Eye (tissue), 1 donor: ENCODE measurements around the gene PERM1.
A peak's percentile ranks its signal among the peaks of the same experiment; 100 is the strongest.
"Not testable (repeated sequence)": the region's sequence is repeated elsewhere in the genome, so short reads cannot be mapped to it uniquely, and the experiment has no call there.

Experiments used
- DNase-seq: peaks from one replicate; pipeline ENCODE4 v3.0.0-alpha.2; 2015

Gene PERM1

DNA sequence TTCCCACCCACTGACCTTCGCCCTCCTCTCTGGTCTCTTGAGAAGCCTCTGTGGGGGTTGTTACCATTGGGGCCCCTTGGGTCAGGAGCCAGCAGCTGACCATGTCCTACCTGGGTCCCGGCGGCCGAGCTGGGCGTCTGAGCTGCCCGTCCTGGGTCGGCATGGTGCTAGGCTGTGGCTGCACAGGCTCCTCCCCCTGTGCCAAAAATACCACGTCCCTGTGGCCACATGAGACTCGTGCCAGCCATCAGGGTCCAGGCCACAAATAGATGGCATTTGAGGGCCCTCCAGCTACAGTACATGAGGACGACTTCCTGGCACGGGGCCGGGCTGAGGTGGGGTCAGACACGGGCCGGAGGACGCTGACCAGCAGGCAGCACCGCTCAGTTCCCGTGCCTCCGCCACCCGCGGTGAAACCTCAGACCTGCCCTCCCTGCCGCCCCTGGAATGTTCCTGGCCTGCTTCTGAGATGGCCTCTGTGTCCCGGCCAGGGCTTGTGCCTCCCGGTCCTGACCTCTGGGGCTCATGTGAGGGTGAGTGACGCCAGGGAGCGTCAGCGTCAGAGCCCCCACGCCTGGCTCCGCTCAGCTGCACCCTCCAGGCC, at the start of gene PERM1:
TSS of gene PERM1 (minus strand) at position 139 of the 604 bp plus-strand sequence. CDS start 1,064 bp downstream, outside the sequence.
- DNase-seq: no peak

GRCh38 chr1:1030867-1031658, 49.2 kb upstream of the PERM1 start:
- peak; percentile 43 for DNase-seq

GRCh38 chr1:1027791-1028190, 45.9 kb upstream of the PERM1 start:
- DNase-seq: no peak

DNA sequence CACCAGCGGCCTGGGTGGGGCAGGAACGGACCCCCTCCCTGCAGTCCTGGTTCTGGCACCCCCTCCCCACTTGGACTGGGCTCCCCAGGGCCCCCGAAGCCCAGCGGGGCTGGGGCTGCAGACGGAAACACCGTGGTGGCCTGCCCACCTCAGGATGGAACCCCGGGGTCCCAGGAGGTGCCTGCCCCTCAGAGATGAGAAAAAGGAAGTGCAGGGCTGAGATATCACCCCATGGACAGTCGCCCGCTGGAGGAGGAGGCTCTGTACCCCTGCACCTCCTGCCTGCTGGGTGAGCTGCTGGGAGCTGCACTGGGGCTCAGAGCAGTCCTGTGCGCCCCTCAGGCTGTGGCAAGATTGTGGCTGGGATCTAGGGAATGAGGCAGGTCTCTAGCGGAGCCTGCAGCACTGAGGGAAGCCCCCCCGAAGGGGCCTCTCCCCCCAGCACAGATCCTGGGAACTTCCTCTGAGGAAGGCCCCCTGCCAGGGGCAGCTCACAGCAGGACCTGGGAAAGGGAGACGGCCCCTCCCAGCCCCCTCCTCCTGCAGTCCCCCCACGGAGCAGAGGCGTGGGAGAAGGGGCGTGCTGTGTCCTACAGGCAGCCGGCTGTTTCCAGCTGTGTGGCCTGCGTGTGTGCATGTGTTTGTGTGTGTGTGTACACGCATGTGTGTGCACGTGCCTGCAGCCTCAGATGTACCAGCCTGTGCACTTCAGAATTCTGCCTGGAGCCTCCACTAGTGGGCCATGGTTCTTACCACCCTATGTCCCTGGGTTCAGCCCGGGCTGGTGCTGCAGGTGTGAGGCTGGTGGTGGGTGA, 44.9 kb upstream of the PERM1 start:
- DNase-seq: no peak

DNA sequence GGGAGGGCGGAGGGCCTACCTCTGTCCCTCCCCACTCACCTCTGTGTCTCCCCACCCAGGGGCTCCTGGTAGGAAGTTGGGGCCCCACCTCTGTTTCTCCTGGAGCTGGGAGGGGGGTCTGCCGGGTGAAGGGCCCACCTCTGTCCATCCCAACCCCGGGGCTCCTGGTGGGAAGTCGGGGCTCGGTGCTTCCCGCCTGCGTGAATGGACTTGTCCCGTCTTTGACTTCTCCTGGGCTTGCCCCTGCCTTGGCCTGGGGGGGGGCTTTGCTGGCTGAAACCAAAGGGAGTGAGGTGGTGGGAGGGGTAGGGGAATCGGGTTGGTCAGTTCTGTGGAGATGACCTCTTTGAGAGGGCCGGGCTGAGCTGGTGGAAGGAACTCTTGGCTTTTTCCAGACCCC, 43.8 kb upstream of the PERM1 start:
- DNase-seq: no peak

GRCh38 chr1:1024771-1025699, 43.1 kb upstream of the PERM1 start:
- no peak for DNase-seq

DNA sequence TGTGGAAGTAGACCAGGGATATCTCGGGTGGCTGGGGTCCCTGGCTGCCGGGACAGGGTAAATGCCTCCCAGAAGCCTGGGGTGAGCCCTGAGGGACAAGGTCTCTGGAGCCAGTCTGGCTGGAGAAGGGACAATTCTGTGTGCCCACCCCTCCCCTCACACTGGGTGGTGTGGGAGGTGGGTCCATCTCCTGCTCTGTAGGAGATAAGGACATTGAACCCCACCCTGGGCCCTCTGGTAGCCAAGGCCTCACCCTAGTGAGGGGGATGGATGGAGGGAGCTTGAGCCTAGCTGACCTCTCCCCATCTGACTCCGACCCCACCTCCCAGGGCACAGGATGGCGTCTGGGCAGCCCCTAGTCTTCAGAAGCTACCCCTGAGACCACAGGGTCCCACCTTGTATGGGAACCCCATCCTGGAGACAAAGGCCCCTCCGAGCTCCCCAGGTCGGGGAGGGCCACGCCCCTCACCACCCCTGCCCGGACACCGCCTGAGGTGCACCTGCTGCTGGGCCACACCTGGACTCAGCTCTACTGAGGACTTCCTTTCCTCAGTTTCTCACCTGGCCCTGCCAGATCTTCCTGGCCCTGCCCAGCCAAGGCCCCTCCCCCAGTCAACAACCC, 42.4 kb upstream of the PERM1 start:
- DNase-seq: no peak

GRCh38 chr1:1023700-1024099, 41.8 kb upstream of the PERM1 start:
- DNase-seq: no peak

DNA sequence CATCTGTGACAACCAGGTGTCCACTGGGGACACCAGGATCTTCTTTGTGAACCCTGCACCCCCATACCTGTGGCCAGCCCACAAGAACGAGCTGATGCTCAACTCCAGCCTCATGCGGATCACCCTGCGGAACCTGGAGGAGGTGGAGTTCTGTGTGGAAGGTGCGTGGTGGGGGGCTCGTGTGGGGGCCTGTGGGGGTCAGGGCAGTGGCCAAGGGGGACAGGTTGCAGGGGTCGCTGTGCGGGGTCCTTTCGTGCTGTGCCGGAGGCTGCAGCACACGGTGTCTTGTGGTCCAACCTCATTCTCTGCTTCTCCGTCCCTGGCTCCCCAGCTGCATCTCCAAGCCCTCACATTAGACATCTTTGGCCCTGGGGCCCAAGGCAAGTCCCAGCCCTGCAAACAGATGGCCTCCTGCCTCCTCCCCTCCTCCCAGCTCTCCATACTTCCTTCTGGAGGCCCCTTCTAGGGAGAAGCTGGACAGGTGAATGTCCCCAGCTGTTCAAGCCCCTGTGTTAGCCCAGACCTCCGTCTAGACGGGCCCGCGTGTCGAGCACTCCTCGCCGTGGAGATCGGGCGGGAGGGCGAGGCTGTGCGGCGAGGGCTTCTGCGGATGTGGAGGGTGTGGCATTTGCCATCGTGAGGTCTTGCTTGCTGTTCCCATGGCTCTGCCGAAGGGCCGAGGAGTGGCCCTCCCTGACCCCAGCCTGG, 40.6 kb upstream of the PERM1 start:
- no peak for DNase-seq

- DNase-seq: no peak
Measured at GRCh38 chr1:1021920-1022259, 40.0 kb upstream of the PERM1 start.

DNA sequence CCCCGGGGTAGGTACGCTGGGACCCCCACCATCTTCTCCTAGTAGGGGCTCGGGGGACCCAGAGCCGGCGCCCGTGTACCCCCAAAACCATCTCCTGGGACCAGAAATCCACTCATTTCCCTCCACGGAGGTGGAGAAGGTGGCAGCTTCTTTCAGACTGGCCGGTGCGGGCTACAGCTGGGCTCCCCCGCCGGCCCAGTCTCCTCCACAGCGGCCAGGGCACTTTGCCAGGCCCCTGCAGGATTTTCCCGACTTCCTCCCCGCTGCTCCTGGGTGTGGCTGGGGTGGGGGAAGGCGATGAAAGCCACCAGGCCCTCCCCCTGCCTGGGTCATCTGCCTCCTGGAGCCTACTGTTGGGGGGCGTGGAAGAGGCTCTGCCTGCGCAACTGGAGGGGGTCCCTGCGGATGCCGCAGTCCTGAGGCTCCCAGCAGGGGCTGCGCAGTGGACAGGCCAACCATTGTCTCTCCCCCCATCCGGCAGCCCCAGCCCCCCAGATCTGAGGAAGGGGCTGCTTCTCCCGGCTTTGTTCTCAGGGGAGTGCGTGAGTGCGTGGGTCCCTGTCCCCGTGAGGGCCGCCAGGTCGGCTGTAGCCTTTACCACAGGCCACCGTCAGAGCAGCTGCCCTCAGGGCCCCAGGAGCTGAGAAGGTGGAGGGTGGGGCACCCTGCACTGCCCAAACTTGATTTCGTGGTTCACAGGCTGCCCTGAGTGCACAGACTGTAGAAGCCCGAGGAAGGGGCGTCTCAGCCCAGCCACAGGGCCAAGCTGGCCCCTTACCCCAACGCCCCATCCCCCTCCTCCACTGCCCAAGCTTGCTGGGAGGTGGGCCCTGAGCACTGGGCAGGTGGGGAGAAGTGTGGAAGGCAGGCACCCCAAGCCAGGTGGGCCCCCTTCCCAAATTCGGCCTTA, 39.4 kb upstream of the PERM1 start:
- peak; percentile 62 for DNase-seq

DNA sequence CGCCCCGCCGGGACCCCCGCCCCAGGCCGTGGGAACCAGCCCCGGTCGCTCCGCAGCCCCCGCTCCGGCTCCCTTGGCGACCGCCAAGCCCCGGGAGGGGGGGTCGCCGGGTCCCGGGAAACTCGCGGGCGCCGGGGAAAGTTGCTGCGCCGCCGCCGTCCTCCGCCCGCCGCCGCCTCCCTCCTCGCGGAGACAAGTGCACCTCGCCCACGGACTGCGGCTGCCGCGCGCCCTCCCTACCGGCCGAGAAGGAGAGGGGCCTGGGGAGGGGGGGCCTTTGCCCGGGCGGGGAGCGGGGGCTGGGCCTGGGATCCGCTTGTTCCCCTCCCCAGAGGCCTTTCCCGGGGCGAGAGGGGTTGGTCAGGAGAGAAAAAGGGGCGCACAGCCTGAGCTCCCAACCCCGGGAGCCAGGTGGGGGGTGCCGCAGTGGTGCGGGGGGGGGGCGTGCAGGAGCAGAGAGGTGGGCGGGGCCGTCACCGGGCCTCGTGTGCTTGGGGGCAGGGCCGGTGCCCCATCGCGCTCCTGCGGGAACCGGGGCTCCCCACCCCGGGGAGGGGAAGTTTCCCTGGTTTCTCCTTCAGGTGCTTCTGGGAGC, 38.6 kb upstream of the PERM1 start:
- DNase-seq: no peak

DNA sequence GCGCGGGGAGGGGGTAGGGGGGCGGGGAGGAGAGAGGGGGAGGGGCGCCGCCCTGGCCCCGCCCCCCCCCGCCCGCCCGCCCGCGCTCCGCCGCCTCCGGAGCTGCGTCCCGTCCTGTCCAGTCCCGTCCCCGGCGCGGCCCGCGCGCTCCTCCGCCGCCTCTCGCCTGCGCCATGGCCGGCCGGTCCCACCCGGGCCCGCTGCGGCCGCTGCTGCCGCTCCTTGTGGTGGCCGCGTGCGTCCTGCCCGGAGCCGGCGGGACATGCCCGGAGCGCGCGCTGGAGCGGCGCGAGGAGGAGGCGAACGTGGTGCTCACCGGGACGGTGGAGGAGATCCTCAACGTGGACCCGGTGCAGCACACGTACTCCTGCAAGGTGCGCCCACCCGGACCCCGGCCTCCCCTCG, 38.1 kb upstream of the PERM1 start, which contains the start of gene AGRN:
TSS of gene AGRN (plus strand) at position 121 of the 405 bp plus-strand sequence. CDS start at position 174, 53 bp downstream.
- no peak for DNase-seq

DNA sequence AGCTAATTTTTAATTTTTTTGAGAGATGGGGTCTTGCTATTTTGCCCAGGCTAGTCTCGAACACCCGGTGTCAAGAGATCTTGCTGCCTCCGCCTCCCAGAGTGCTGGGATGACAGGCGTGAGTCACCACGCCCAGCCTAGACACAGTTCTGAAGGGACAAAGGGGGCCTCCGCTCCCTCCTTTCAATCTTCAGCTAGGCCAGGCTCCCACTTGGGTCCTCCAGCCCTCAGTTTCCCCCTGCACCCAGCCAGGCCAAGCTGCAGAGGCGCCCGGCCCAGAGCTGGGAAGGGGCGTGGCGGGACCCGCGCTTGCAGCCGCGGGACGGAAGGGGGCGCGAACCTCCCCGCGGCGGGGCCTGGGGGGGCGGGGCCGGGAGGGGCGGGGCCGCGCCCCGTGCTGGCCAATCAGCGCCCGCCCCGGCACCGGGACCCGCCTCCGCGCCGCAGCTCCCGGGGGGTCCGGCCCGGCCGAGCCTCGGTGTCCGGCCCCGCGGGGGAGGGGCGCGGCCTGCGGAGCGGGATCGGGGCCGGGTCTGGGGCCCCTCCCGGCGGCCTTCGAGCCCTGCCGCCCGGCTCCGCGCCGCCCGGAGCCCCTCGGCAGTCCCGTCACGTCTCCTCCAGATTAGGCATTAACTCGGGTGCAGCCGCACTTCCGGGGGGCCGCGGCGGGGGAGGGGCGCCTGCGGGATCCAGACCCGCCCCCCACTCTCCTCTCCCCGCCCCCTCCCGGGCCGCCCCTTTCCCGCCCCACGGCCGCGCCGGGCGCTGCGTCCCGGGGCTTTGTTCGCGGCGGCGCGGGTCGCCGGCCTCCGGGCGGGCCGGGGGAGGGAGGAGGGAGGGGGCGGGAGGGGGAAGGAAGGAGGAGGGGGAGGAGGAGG, 37.5 kb upstream of the PERM1 start:
- peak; percentile 92 for DNase-seq

GRCh38 chr1:1018321-1018685, 36.4 kb upstream of the PERM1 start:
- DNase-seq: not testable (repeated sequence)

DNA sequence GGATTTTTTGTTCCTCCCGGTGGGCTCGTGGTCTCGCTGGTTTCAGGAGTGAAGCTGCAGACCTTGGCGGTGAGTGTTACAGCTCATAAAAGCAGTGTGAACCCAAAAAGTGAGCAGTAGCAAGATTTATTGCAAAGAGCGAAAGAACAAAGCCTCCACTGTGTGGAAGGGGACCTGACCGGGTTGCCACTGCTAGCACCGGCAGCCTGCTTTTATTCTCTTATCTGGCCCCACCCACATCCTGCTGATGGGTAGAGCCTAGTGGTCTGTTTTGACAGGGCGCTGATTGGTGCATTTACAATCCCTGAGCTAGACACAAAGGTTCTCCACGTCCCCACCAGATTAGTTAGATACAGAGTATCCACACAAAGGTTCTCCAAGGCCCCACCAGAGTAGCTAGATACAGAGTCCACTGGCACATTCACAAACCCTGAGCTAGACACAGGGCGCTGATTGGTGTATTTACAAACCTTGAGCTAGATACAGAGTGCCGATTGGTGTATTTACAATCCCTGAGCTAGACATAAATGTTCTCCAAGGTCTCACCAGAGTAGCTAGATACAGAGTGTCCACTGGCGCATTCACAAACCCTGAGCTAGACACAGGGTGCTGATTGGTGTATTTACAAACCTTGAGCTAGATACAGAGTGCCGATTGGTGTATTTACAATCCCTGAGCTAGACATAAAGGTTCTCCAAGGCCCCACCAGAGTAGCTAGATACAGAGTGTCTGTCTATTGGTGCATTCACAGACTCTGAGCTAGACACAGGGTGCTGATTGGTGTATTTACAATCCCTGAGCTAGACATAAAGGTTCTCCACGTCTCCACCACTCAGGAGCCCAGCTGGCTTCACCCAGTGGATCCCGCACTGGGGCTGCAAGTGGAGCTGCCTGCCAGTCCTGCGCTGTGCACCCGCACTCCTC, 35.8 kb upstream of the PERM1 start:
- not testable (repeated sequence) for DNase-seq

DNA sequence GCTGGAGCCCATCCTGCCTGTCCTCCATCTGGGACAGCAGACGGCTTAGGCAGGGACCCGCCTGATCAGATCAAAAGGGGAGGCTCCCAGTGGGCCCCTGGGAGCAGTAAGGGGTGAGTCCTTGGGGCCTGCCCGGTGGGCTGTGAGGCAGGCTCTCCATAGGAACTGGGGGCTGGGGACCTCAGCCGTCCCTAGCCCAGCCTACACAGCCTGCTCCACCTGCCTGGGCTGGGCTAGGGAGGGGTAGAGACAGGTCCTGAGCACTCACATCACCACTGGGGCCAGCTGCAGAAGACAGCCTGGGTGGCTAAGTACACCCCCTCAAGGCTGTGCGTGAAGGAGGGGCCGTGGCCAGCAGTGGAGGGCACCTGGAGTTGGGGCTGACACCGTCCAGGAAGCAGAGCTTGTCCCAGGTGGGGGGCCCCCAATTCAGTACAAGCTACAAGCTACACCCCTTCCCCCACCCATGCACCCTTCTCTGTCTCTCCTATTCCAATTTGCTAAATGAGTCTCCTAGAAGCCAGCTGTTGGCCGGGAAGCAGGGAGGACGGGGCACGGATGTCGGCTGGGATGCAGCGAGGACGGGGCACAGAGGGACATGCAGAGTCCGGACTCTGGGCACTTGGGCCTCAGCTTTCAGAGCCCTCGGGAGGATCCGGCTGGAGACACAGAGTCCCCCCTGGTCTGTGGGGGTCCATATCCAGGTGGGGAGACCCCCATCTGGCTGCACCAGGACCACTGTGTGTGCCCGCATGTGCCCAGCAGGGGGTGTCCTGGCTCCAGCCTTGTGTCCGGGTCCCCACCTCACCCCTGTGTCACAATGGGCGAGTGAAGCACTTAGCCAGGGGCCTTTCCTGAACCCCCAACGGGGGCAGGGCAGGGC, 33.1 kb upstream of the PERM1 start:
- DNase-seq: no peak
